HG03520 (cell line): ENCODE results near the gene U2AF1L4.

Experiments used
- ATAC-seq: cut with Tn5 transposase; IDR thresholded peaks from one replicate; pipeline ENCODE4 v1.9.1; 2021; ENCODE audit warnings: mild to moderate bottlenecking, moderate library complexity; ENCODE audit not compliant: unreplicated experiment

Gene U2AF1L4

GRCh38 chr19:35745328-35746086, at the start of gene U2AF1L4, which contains the start of gene PSENEN:
U2AF1L4 (minus strand) TSS chr19:35745418; CDS start chr19:35745391, 27 bp downstream.
PSENEN (plus strand) TSS chr19:35745651; CDS start chr19:35745931, 280 bp downstream.
- peak; percentile 32 for ATAC-seq

- ATAC-seq = no peak
Observed at GRCh38 chr19:35793381-35794165, 48.4 kb upstream of the U2AF1L4 start.

- ATAC-seq = no peak
Observed at GRCh38 chr19:35792888-35793287, 47.7 kb upstream of the U2AF1L4 start.

GRCh38 chr19:35792312-35792711, 47.1 kb upstream of the U2AF1L4 start:
- ATAC-seq = no peak

- ATAC-seq = no peak
Observed at GRCh38 chr19:35791814-35792279, 46.6 kb upstream of the U2AF1L4 start.

- ATAC-seq = no peak
Observed at GRCh38 chr19:35790981-35791813, 46.0 kb upstream of the U2AF1L4 start.

- ATAC-seq = no peak
Observed at GRCh38 chr19:35789978-35790944, 45.0 kb upstream of the U2AF1L4 start.

- ATAC-seq = no peak
Observed at GRCh38 chr19:35789195-35789977, 44.2 kb upstream of the U2AF1L4 start.

GRCh38 chr19:35788205-35788960, 43.2 kb upstream of the U2AF1L4 start:
- no peak for ATAC-seq

- no peak for ATAC-seq
Observed at GRCh38 chr19:35787227-35787799, 42.1 kb upstream of the U2AF1L4 start.

- no peak for ATAC-seq
Observed at GRCh38 chr19:35786299-35787160, 41.3 kb upstream of the U2AF1L4 start.

GRCh38 chr19:35785339-35785627, 40.1 kb upstream of the U2AF1L4 start:
- ATAC-seq = no peak

- no peak for ATAC-seq
Observed at GRCh38 chr19:35784503-35785338, 39.5 kb upstream of the U2AF1L4 start.

- ATAC-seq = no peak
Observed at GRCh38 chr19:35783469-35784434, 38.5 kb upstream of the U2AF1L4 start.

GRCh38 chr19:35782589-35782988, 37.4 kb upstream of the U2AF1L4 start:
- ATAC-seq = no peak
